GM12891 (cell line): ENCODE results near the gene ARHGEF25.

ENCODE experiments used
- PAX5 ChIP-seq: IDR thresholded peaks from 2 replicates; pipeline ENCODE4 v1.6.1; 2011; ENCODE audit warnings: low read length, moderate library complexity, mild to moderate bottlenecking; ENCODE audit not compliant: insufficient read depth, severe bottlenecking
- POLR2A ChIP-seq: IDR thresholded peaks from 2 replicates; pipeline ENCODE4 v1.6.1; 2011; ENCODE audit warnings: low read depth, low read length, control low read depth
- POLR2AphosphoS5 ChIP-seq: IDR thresholded peaks from 2 replicates; pipeline ENCODE4 v1.6.1; 2011; ENCODE audit warnings: low read depth, low read length, control low read depth

DNA sequence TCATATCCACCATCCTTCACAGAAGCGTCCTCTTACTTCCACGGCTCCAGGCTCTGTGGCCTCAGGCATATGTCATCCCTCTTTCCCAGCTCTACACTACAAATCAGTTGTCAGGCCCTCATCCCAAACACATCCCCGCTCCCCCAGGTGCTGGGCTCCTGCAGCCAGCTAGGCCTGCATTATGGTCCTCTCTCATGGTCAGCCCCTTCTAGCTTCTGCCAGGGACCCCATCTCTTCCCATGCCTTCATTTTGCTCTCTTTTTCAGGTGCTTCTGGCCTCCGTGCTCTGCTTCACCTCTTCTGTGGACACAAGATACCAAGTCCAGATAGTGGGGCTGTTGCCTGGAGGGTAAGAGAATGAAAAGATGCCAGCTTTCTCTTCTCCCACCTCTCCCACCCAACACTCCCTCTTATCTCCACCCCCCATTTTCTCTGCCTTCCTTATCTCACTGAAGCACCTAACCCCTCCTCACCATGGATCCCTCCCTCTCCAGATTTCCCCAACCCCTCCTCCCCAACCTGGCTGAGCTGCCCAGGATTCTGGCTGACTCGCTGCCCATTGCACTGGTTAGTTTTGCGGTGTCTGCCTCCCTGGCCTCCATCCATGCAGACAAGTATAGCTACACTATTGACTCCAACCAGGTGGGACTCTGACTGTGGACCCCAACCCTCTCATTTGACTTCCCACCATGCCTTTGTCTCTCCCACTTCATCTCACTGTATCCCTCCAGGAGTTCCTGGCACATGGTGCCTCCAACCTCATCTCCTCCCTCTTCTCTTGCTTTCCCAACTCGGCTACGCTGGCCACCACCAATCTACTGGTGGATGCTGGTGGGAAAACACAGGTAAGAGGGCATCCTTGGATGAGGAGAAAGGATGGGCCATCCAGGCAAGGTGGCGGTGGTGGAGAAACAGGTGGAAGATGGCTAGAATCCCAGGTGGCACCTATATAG is 11.3 kb downstream of the ARHGEF25 start:
- TF ChIP-seq POLR2AphosphoS5 (no peak), POLR2A (no peak), PAX5 (no peak)
